Activated T-cell treated with anti-CD3 and anti-CD28 coated beads for 4 hours (primary cell): ENCODE data around the gene C15orf62.

Source experiments
- DNase-seq: peaks from one replicate; pipeline ENCODE4 v3.0.0-alpha.2; 2020

Gene C15orf62

GRCh38 chr15:40785814-40786213 lies 16.0 kb downstream of the C15orf62 start:
- no peak for DNase-seq

DNA sequence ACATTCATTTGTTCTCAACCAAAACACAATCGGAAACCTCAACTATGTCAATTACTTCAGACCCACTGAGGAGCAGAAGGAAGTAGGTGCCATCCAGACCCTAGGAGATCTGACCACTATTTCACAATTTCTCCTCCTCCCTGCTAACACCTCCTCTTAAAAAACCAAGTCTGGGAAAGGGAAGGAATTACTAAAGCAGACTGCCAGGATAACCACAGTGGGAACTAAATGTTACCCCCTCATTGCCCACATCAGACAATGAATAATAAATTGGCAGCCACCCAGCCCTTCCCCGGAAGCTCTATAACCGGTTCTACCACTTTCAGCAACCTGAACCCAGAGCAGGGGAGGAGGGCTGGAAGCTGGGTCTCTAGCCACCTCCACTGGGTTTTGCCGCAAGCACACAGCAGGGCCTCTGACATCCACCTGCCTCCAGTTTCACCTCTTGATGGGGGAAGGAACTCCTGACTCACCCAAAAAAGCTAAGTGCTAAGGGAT lies 17.6 kb downstream of the C15orf62 start:
- DNase-seq: peak; percentile 64

DNA sequence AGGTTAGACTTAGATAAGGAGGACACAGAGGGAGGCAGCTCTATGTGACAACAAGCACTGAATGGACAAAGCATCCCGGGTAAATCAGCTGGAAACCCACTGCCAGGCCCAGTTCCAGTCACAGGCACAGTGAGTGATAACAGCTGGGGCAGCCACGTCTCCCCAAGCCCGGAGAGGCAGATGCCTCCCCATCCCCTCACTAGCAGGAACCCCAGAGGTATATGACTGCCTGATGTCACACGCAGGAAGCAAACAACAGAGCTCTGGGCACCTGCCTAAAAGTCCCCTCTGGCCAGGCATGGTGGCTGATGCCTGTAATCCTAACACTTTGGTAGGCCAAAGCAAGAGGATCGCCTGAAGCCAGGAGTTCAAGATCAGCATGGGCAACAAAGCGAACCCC lies 18.2 kb downstream of the C15orf62 start:
- no peak for DNase-seq

- no peak for DNase-seq
Measured at GRCh38 chr15:40789119-40789518, 19.3 kb downstream of the C15orf62 start.

DNA sequence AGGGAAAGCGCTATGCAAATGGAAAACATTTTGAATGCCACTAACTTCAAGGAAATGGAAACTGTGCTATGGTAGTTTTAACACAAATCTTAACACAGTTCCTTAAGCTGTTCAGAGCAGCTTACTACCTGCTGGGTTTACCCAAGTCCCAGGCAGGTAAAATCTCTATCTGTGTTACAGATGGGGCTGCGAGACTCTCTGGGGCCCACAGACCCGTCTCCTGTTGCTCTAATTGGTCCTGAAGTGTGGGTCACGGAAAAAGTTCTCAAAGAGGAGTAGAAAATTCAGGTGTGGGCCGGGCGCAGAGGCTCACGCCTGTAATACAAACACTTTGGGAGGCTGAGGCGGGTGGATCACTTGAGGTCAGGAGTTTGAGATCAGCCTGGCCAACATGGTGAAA lies 20.2 kb downstream of the C15orf62 start:
- DNase-seq: no peak

DNA sequence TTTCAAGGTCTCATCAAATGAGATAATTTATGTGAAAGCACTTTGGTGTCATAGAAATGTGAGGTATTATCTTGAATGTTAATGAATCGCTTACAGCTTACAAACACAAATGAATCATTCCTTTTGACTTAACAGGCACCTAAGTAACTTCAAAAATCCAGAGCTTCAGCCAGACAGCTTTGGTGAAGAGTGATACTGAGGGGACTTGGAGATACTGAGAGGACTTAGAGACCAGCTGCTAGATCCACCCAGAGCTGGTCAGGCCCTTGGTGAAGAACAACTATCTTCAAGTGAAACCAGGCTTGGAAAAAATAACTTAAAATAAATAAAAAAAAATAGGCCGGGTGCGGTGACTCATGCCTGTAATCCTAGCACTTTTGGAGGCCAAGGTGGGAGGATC lies 20.9 kb downstream of the C15orf62 start:
- no peak for DNase-seq

DNA sequence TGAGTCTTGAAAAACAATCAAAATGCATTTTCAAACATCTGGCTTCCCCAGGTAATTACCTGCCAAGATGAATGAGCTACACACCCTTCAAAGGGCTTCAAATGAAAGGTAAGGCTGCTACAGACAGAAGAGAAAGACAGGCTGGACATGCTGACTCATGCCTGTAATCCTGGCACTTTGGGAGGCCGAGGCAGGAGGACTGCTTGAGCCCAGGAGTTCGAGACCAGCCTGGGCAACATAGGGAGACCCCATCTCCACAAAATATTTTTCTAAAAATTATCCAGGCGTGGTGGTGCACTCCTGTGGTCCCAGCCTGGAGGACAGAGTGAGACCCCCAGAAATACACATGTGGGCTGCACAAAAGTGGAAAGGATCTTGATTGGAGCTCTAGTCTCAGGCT lies 22.6 kb downstream of the C15orf62 start:
- DNase-seq: no peak

GRCh38 chr15:40793216-40793989 lies 23.6 kb downstream of the C15orf62 start:
- DNase-seq: no peak

DNA sequence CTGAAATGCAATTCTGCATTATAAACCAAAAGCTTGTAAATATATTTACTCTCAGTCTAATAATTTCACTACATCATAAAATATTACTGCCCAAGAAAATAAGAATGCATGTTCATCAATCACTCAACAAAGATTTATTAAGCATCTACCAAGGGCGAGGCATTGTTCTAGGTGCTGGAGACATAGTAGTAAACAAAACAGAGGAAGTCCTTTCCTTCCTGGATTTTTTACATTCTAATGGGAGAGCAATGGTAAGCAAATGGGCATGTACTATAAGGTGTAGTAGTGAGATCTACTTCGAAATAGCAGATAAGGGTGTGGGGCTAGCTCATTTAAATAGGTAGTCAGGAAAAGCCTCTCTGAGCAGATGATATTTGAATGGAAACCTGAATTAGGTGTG lies 26.3 kb downstream of the C15orf62 start:
- no peak for DNase-seq

- no peak for DNase-seq
Measured at GRCh38 chr15:40796512-40796911, 26.7 kb downstream of the C15orf62 start.

- DNase-seq: no peak
Measured at GRCh38 chr15:40799523-40799922, 29.7 kb downstream of the C15orf62 start.

- DNase-seq: no peak
Measured at GRCh38 chr15:40803076-40803475, 33.3 kb downstream of the C15orf62 start.

GRCh38 chr15:40803688-40804087 lies 33.9 kb downstream of the C15orf62 start:
- no peak for DNase-seq

- no peak for DNase-seq
Measured at GRCh38 chr15:40806672-40807027, 36.9 kb downstream of the C15orf62 start.

GRCh38 chr15:40807028-40807887 lies 37.5 kb downstream of the C15orf62 start, which contains the start of the genes DNAJC17 and ZFYVE19:
Gene DNAJC17, minus strand, starts transcription at chr15:40807473. Its CDS starts 27 bp downstream, at chr15:40807446.
Gene ZFYVE19, plus strand, starts transcription at chr15:40807089. Its CDS starts 501 bp downstream, at chr15:40807590.
- DNase-seq: peak; percentile 90

- no peak for DNase-seq
Measured at GRCh38 chr15:40807888-40808461, 38.2 kb downstream of the C15orf62 start.

- DNase-seq: no peak
Measured at GRCh38 chr15:40808861-40809450, 39.2 kb downstream of the C15orf62 start.

- DNase-seq: no peak
Measured at GRCh38 chr15:40812721-40813425, 43.1 kb downstream of the C15orf62 start.

- no peak for DNase-seq
Measured at GRCh38 chr15:40815042-40815698, 45.4 kb downstream of the C15orf62 start.

GRCh38 chr15:40819048-40819447 lies 49.3 kb downstream of the C15orf62 start:
- DNase-seq: no peak

DNA sequence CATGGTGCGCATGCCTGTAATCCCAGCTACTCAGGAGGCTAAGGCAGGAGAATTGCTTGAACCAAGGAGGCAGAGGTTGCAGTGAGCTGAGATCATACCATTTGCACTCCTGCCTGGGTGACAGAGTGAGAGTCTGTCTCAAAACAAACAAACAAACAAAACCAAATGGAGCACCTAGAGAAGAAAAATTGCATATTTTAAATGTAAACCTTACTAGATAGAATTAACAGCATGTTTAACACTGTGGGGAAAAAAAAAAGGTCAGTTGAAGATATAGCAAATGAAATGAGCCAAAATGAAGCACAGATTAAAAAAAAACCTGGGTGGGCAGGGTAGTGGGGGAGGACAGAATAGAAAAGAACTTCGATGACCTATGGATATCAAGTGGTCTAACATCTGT lies 51.4 kb downstream of the C15orf62 start:
- DNase-seq: no peak
